B cell (primary cell): Measurements from ENCODE around the gene TOMM22. TPM values are rescaled to one million over a fixed set of nuclear protein-coding genes. Genes with fewer than 3 reads are reported as not detected.
A peak's percentile ranks its signal among the peaks of the same experiment; 100 is the strongest.

ENCODE experiments used
- ATAC-seq: fragments of 200-7000 bp; cut with Tn5 transposase; one replicate; pipeline ENCODE4 v1.10.0; 2021; ENCODE audit warnings: low read depth, mild to moderate bottlenecking, moderate number of reproducible peaks, moderate library complexity
- CTCF ChIA-PET: fragments of 350-600 bp; sonication (Branson Sonifier 250); formaldehyde crosslinking; loops from one replicate; lab custom pipeline; 2021; ENCODE audit warnings: antibody characterized with exemption, inconsistent platforms; lab: Charles Lee
- POLR2A ChIA-PET: fragments of 350-600 bp; sonication (Branson Sonifier 250); formaldehyde crosslinking; loops from one replicate; lab custom pipeline; 2021; ENCODE audit warnings: antibody characterized with exemption; lab: Charles Lee
- DNase-seq: peaks from one replicate; pipeline ENCODE4 v3.0.0; 2013
- H2AFZ ChIP-seq: 2 replicates; pipeline ENCODE4 v1.6.1; 2012; ENCODE audit warnings: mild to moderate bottlenecking, low read depth, low read length; ENCODE audit not compliant: insufficient read depth, poor library complexity, severe bottlenecking
- H3K27ac ChIP-seq, 2 donors: 1 replicate in 1 of 2; 2 replicates in 1 of 2; pipeline ENCODE4 v1.5.1; 2012 to 2013; ENCODE audit warnings: low read length in 2 of 2, mild to moderate bottlenecking in 2 of 2, moderate library complexity in 1 of 2
- H3K27me3 ChIP-seq, 4 experiments: fragments of 200-600 bp in 1 of 4; sonication (generic) in 1 of 4; replicated peaks in 1 of 4; 1 replicate in 2 of 4; 2 replicates in 2 of 4; pipeline versions ENCODE4 v1.6.1 to v1.7.0; 2013 to 2016; ENCODE audit warnings: low read length in 3 of 4, mild to moderate bottlenecking in 2 of 4, mixed read lengths in 1 of 4, moderate library complexity in 1 of 4; ENCODE audit not compliant: insufficient read depth in 4 of 4, control insufficient read depth in 3 of 4; ENCODE audit errors: control extremely low read depth in 1 of 4
- H3K36me3 ChIP-seq, 2 experiments: replicated peaks in 1 of 2; 1 replicate in 1 of 2; 2 replicates in 1 of 2; pipeline versions ENCODE4 v1.6.1 to v1.7.1; 2013; ENCODE audit warnings: low read length in 1 of 2; ENCODE audit not compliant: insufficient read depth in 2 of 2, control insufficient read depth in 1 of 2; ENCODE audit errors: control extremely low read depth in 1 of 2, extremely low read depth in 1 of 2
- H3K4me1 ChIP-seq, 2 donors: fragments of 200-600 bp in 1 of 2; sonication (generic) in 1 of 2; 1 replicate in 1 of 2; 2 replicates in 1 of 2; pipeline versions ENCODE4 v1.5.1 to v1.6.1; 2013 to 2017; ENCODE audit warnings: low read length in 2 of 2; ENCODE audit not compliant: control insufficient read depth in 2 of 2, insufficient read depth in 2 of 2
- H3K4me2 ChIP-seq: replicated peaks from 2 replicates; pipeline ENCODE3; 2012; ENCODE audit warnings: mild to moderate bottlenecking, low read depth, low read length; ENCODE audit not compliant: poor library complexity, severe bottlenecking
- H3K4me3 ChIP-seq, 5 experiments: fragments of 200-600 bp in 1 of 5; sonication (generic) in 1 of 5; 1 replicate in 3 of 5; 2 replicates in 2 of 5; pipeline versions ENCODE4 v1.5.1 to v1.7.0; 2011 to 2016; ENCODE audit warnings: low read length in 4 of 5, mild to moderate bottlenecking in 4 of 5, low read depth in 2 of 5, control low read depth in 1 of 5, moderate library complexity in 1 of 5; ENCODE audit not compliant: insufficient read depth in 1 of 5; ENCODE audit errors: control extremely low read depth in 1 of 5, extremely low read depth in 1 of 5
- H3K79me2 ChIP-seq: fragments of 200-600 bp; sonication (generic); one replicate; pipeline ENCODE4 v1.6.0; 2016; ENCODE audit warnings: low read length; ENCODE audit not compliant: control insufficient read depth, insufficient read depth
- H3K9ac ChIP-seq: fragments of 200-600 bp; sonication (generic); 2 replicates; pipeline ENCODE4 v1.6.1; 2017; ENCODE audit warnings: mild to moderate bottlenecking, low read length, moderate library complexity
- H3K9me3 ChIP-seq, 3 donors: one replicate each; pipeline versions ENCODE4 v1.6.1 to v1.7.1; 2013; ENCODE audit warnings: low read length in 2 of 3; ENCODE audit not compliant: control insufficient read depth in 2 of 3, insufficient read depth in 1 of 3; ENCODE audit errors: control extremely low read depth in 1 of 3
- H4K20me1 ChIP-seq: 2 replicates; pipeline ENCODE4 v1.6.0; 2012; ENCODE audit warnings: mild to moderate bottlenecking, low read length; ENCODE audit not compliant: insufficient read depth, control insufficient read depth, poor library complexity, severe bottlenecking
- H3K27ac Mint-ChIP-seq: one replicate; pipeline ENCODE4 v1.8.0; 2021; ENCODE audit warnings: mixed read lengths
- H3K27me3 Mint-ChIP-seq: one replicate; pipeline ENCODE4 v1.8.0; 2021; ENCODE audit warnings: mixed read lengths
- H3K4me1 Mint-ChIP-seq: one replicate; pipeline ENCODE4 v1.8.0; 2021; ENCODE audit warnings: mixed read lengths
- H3K4me3 Mint-ChIP-seq: one replicate; pipeline ENCODE4 v1.8.0; 2021; ENCODE audit warnings: mixed read lengths
- H3K9me3 Mint-ChIP-seq: one replicate; pipeline ENCODE4 v1.8.0; 2022; ENCODE audit warnings: mixed read lengths; ENCODE audit not compliant: insufficient read depth
- CTCF ChIP-seq: fragments of 200-600 bp; IDR thresholded peaks from one replicate; pipeline ENCODE4 v1.8.0; 2022; ENCODE audit warnings: antibody characterized with exemption, mild to moderate bottlenecking
- EZH2 ChIP-seq: IDR thresholded peaks from 2 replicates; pipeline ENCODE4 v1.6.1; 2012; ENCODE audit warnings: borderline replicate concordance, low read depth, mild to moderate bottlenecking, moderate library complexity, low read length; ENCODE audit not compliant: insufficient read depth, poor library complexity, severe bottlenecking
- WGBS: methylation state at CpG from one replicate; pipeline ENCODE4 v1.1.5; 2013; ENCODE audit warnings: missing lambda C conversion rate; ENCODE audit not compliant: insufficient coverage; 5-methylcytosine and 5-hydroxymethylcytosine counted together
- intact Hi-C: fragments of 100-400 bp; cut with micrococcal nuclease; formaldehyde crosslinking; loops from one replicate; pipeline ENCODE4 v1.10.0; 2022
- polyA plus RNA-seq: library from polyadenylated mRNA; depleted of rRNA; stranded (reverse); fragments of >200 nt; gene quantifications from 2 replicates; pipeline ENCODE4 v1.2.3, GENCODE V29; 2012
- total RNA-seq, 2 donors: library from RNA; stranded (reverse); fragments of 120-200 nt in 1 of 2; gene quantifications; 1 replicate in 1 of 2; 2 replicates in 1 of 2; pipeline versions ENCODE4 v1.2.3 to v1.2.4, GENCODE V29; 2013 to 2022

TOMM22 gene
- total and polyA plus RNA-seq, 2 donors (not counting 1 experiment from before 2014, with no cell fraction given), result 21.5 to 47.6 TPM

- Mint-ChIP-seq H3K27ac (no peak overlapping the region), H3K4me1 (peaks cover 60% of the 10 kb centered on the region), H3K27me3 (no peaks in the 10 kb centered on the region), H3K4me3 (no peak overlapping the region), H3K9me3 (no peaks in the 10 kb centered on the region)
- Histone ChIP-seq H3K27me3 (no peaks in the 10 kb centered on the region), H3K4me3 (no peak overlapping the region), H3K27ac (no peak overlapping the region), H3K9me3 (no peaks in the 10 kb centered on the region), H3K36me3 (peaks cover 3 to 7% of the 10 kb centered on the region in 2 experiments), H3K4me2 (no peak overlapping the region), H3K4me1 (peaks cover 18 to 28% of the 10 kb centered on the region in 2 donors), H2AFZ (no peak overlapping the region), H3K79me2 (peaks cover 34% of the 10 kb centered on the region), H4K20me1 (peaks cover 7% of the 10 kb centered on the region), H3K9ac (no peak overlapping the region)
- no peak for TF ChIP-seq CTCF
- ChIA-PET CTCF (interaction anchor here (6.7 kb wide), 1 partner anchor 13 kb away, joined by 51 read pairs; the partner anchor contains the start of gene TOMM22), POLR2A (interaction anchor here (0.7 to 1.3 kb wide), 2 partner anchors 13 to 29 kb away, joined by 4 to 5 read pairs; partner anchors contain the start of gene TOMM22)
- WGBS, result no CpG with 5 or more reads among the region's 3 CpGs
- DNase-seq, result no peak
- no peak for ATAC-seq
- intact Hi-C loops, result no loop called here
Measured at GRCh38 chr22:38694940-38695339, 13.2 kb downstream of the TOMM22 start.

- peaks cover 2 to 3% of the 10 kb centered on the region in 2 experiments for H3K36me3 ChIP-seq
- CTCF ChIA-PET, result interaction anchor here (6.7 kb wide), 1 partner anchor 15 kb away, joined by 51 read pairs; the partner anchor contains the start of gene TOMM22
- H3K4me2 ChIP-seq, result peak overlapping the region; percentile 0
- TF ChIP-seq CTCF (no peak), EZH2 (no peak)
- Mint-ChIP-seq H3K4me3 (peak overlapping the region; percentile 40), H3K4me1 (peaks cover 67% of the 10 kb centered on the region), H3K27ac (peak overlapping the region; percentile 28), H3K9me3 (no peaks in the 10 kb centered on the region), H3K27me3 (no peaks in the 10 kb centered on the region)
- peaks cover 42% of the 10 kb centered on the region for H3K79me2 ChIP-seq
- WGBS, result 90% methylated on average over 3 of the region's 3 CpGs
- intact Hi-C loops, result no loop called here
- ATAC-seq (no peak), DNase-seq (no peak)
- H3K27me3 ChIP-seq, result no peaks in the 10 kb centered on the region
- H3K27ac ChIP-seq, result peak overlapping the region in 1 of 2 donors; percentile 20
- H2AFZ ChIP-seq, result no peak overlapping the region
- POLR2A ChIA-PET, result no interaction called here
- peaks cover 3% of the 10 kb centered on the region for H4K20me1 ChIP-seq
- H3K4me3 ChIP-seq, result no peak overlapping the region
- peaks cover 23 to 36% of the 10 kb centered on the region in 2 donors for H3K4me1 ChIP-seq
- H3K9me3 ChIP-seq, result no peaks in the 10 kb centered on the region
- H3K9ac ChIP-seq, result no peak overlapping the region
Measured at GRCh38 chr22:38696606-38697424, 15.1 kb downstream of the TOMM22 start.
